ENCODE results near the gene ENTREP1. TPM values are rescaled to one million over a fixed set of nuclear protein-coding genes. Genes with fewer than 3 reads are reported as not detected.

Gene ENTREP1
- total and polyA plus RNA-seq, 2 of the 4 experiments (the other 2 are of a cell fraction) = not detected

DNA sequence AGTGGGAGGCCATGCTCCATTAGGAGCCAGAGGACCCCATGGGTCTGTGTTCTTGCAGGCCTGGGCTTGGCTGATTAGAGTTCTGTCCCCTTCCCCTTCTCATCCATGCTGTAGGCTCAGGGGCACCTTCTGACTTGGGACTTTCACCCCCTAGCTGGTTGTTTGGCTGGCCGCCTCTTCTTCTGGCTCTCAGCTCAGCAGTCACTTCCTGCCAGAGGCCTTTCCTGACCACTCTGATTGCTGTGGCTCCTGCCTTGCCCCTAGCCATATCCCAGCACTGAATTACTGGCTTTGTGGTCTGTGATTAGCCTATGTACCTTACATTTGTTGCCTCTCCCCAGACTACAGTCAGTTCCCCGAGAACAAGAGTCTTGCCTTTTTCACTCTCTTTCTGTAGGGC is 14.6 kb downstream of the ENTREP1 start:
- in situ Hi-C loops (cut with MboI; ENCODE audit: low sequenced_read_pairs) (no loop called here), intact Hi-C loops (cut with micrococcal nuclease) (no loop called here), dilution Hi-C loops (cut with HindIII; ENCODE audit: low sequenced_read_pairs, unreplicated experiment) (no loop called here)
- Histone ChIP-seq H2AK5ac (ENCODE audit: low read depth, low read length) (no peak overlapping the region), H2BK5ac (ENCODE audit: low read depth, low read length, poor library complexity, severe bottlenecking) (no peak overlapping the region), H2AK9ac (replicated peaks; ENCODE audit: low read depth, low read length, poor library complexity) (no peak overlapping the region), H2BK20ac (ENCODE audit: low read depth, low read length) (no peak overlapping the region), H3K4me2 (ENCODE audit: low read depth, low read length) (no peak overlapping the region), H3K27me3 (ENCODE audit: control insufficient read depth, insufficient read depth, low read length) (peaks cover 12% of the 10 kb centered on the region), H2BK120ac (ENCODE audit: low read depth, low read length) (no peak overlapping the region), H2BK15ac (ENCODE audit: low read depth, low read length) (no peak overlapping the region), H3K79me1 (ENCODE audit: low read depth in 1 of 2, low read length in 2 of 2) (no peaks in the 10 kb centered on the region), H3K9me3 (ENCODE audit: control insufficient read depth, insufficient read depth, low read length) (no peaks in the 10 kb centered on the region), H3K9me1 (ENCODE audit: insufficient read depth, low read length) (no peaks in the 10 kb centered on the region), H3K9ac (ENCODE audit: low read depth, low read length) (no peak overlapping the region), H3K56ac (ENCODE audit: extremely low read depth, insufficient read depth, low read length) (no peak overlapping the region), H3K18ac (ENCODE audit: low read depth, low read length) (no peak overlapping the region), H3K23ac (ENCODE audit: low read depth, low read length) (no peak overlapping the region), H4K5ac (ENCODE audit: low read depth, low read length) (no peak overlapping the region), H3K4me3 (ENCODE audit: insufficient read depth, low read depth, low read length) (no peak overlapping the region), H4K91ac (ENCODE audit: insufficient read depth, low read depth, low read length) (no peak overlapping the region), H3K27ac (ENCODE audit: insufficient read depth, low read length) (no peak overlapping the region), H3K4me1 (ENCODE audit: control insufficient read depth, insufficient read depth, low read length) (no peaks in the 10 kb centered on the region), H2AFZ (replicated peaks; ENCODE audit: low read length, poor library complexity) (no peak overlapping the region), H4K8ac (ENCODE audit: low read depth in 2 of 2, low read length in 2 of 2) (no peak overlapping the region), H3K4ac (ENCODE audit: low read depth, low read length) (no peak overlapping the region), H3K36me3 (ENCODE audit: control insufficient read depth, insufficient read depth, low read length) (no peaks in the 10 kb centered on the region), H3K14ac (replicated peaks; ENCODE audit: low read depth, low read length) (no peak overlapping the region), H4K20me1 (ENCODE audit: insufficient read depth, low read length) (no peaks in the 10 kb centered on the region)
- ChIA-PET CTCF (interaction anchor here (0.6 kb wide), 1 partner anchor 37 kb away, joined by 3 read pairs; no protein-coding TSS in a partner anchor), POLR2A (ENCODE audit: unreplicated experiment) (no interaction called here)
- no TSS peak for BruUV-seq (replicated peaks)
- DNase-seq = no peak
- TF ChIP-seq, protein P1, sequence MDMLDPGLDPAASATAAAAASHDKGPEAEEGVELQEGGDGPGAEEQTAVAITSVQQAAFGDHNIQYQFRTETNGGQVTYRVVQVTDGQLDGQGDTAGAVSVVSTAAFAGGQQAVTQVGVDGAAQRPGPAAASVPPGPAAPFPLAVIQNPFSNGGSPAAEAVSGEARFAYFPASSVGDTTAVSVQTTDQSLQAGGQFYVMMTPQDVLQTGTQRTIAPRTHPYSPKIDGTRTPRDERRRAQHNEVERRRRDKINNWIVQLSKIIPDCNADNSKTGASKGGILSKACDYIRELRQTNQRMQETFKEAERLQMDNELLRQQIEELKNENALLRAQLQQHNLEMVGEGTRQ (IDR thresholded peaks at IDR 0.05; ENCODE audit: low read depth, low read length) = no peak
- no peak for TF ChIP-seq MAZ (IDR thresholded peaks at IDR 0.05; ENCODE audit: borderline replicate concordance, low read depth, low read length)
- TF ChIP-seq NFE2L2 (IDR thresholded peaks at IDR 0.05; ENCODE audit: low read depth, low read length) = no peak
- no peak for TF ChIP-seq RCOR1 (IDR thresholded peaks at IDR 0.05; ENCODE audit: insufficient replicate concordance, low read length)
- no peak for TF ChIP-seq RFX5 (IDR thresholded peaks at IDR 0.05; ENCODE audit: low read depth, low read length)
- TF ChIP-seq SMC3 (IDR thresholded peaks at IDR 0.05; ENCODE audit: low read depth, low read length) = no peak
- TF ChIP-seq, protein P2, sequence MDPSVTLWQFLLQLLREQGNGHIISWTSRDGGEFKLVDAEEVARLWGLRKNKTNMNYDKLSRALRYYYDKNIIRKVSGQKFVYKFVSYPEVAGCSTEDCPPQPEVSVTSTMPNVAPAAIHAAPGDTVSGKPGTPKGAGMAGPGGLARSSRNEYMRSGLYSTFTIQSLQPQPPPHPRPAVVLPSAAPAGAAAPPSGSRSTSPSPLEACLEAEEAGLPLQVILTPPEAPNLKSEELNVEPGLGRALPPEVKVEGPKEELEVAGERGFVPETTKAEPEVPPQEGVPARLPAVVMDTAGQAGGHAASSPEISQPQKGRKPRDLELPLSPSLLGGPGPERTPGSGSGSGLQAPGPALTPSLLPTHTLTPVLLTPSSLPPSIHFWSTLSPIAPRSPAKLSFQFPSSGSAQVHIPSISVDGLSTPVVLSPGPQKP (IDR thresholded peaks at IDR 0.05; ENCODE audit: borderline replicate concordance, low read depth, low read length) = no peak
- no peak for TF ChIP-seq MXI1 (IDR thresholded peaks at IDR 0.05; ENCODE audit: borderline replicate concordance, low read depth, low read length)
- no peak for TF ChIP-seq BHLHE40 (IDR thresholded peaks at IDR 0.05; ENCODE audit: low read depth, low read length)
- no peak for TF ChIP-seq RAD21 (IDR thresholded peaks at IDR 0.05; ENCODE audit: low read length)
- TF ChIP-seq POLR2A (IDR thresholded peaks at IDR 0.05; ENCODE audit: low read depth, low read length) = no peak
- no peak for TF ChIP-seq CHD1 (IDR thresholded peaks at IDR 0.05; ENCODE audit: low read depth, low read length)
- no peak for TF ChIP-seq MAFK (IDR thresholded peaks at IDR 0.05; ENCODE audit: low read depth, low read length)
- TF ChIP-seq FOS (IDR thresholded peaks at IDR 0.05; ENCODE audit: low read depth, low read length) = no peak
- TF ChIP-seq, protein P3, sequence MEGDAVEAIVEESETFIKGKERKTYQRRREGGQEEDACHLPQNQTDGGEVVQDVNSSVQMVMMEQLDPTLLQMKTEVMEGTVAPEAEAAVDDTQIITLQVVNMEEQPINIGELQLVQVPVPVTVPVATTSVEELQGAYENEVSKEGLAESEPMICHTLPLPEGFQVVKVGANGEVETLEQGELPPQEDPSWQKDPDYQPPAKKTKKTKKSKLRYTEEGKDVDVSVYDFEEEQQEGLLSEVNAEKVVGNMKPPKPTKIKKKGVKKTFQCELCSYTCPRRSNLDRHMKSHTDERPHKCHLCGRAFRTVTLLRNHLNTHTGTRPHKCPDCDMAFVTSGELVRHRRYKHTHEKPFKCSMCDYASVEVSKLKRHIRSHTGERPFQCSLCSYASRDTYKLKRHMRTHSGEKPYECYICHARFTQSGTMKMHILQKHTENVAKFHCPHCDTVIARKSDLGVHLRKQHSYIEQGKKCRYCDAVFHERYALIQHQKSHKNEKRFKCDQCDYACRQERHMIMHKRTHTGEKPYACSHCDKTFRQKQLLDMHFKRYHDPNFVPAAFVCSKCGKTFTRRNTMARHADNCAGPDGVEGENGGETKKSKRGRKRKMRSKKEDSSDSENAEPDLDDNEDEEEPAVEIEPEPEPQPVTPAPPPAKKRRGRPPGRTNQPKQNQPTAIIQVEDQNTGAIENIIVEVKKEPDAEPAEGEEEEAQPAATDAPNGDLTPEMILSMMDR (conservative IDR thresholded peaks at IDR 0.05; ENCODE audit: low read depth, low read length) = no peak
- no peak for TF ChIP-seq CEBPB (IDR thresholded peaks at IDR 0.05; ENCODE audit: low read depth, low read length)
- WGBS, 2 experiments (ENCODE audit: extremely low coverage in 2 of 2, insufficient read length in 1 of 2) = no CpG with 5 or more reads among the region's 2 CpGs
- no peak for ATAC-seq (ENCODE audit: low read depth)

All from IMR-90 (cell line).